EL (cell line): ENCODE results near the gene NUP85.
"Not testable (repeated sequence)": the region's sequence is repeated elsewhere in the genome, so short reads cannot be mapped to it uniquely, and the experiment has no call there.

Experiments
- DNase-seq: peaks from one replicate; pipeline ENCODE4 v3.0.0-alpha.2; 2016

NUP85 gene

DNA sequence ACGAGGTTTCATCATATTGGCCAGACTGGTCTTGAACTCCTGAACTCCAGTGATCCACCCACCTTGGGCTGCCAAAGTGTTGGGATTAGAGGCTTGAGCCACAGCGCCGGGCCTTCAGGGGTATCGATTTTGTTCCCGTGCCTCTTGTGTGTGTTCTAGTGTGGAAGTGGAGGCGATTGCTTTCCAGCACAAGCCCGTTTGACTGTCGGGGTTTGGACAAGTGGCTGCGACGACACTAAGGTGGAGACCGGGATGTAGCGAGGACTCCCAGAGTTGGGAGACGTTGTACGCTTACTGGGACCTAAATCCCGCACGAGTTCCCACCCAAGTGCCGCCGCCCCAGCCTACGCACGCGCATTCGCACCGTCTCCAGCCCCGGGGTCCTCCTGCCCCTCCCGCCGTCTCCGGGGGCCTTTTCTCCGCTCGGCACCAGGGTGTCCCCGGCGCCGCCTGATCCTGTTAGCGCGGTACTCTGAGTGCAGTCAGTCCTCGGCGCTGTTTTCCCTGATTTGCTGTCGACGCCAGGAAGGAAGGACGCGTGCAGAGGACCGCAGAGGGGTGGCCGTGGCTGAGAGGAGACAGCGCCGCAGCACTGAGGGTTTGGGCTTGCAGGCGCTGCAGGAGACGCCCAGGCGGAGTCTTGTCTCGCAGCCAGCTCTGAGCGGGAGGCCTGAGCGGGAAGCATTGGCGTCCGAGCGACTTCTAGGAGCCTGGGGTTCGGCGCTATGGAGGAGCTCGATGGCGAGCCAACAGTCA lies at the start of gene NUP85:
Gene NUP85, plus strand, starts transcription at position 643 of the 756 bp plus-strand sequence. Its CDS starts 83 bp downstream, at position 726.
- peak; percentile 95 for DNase-seq

DNA sequence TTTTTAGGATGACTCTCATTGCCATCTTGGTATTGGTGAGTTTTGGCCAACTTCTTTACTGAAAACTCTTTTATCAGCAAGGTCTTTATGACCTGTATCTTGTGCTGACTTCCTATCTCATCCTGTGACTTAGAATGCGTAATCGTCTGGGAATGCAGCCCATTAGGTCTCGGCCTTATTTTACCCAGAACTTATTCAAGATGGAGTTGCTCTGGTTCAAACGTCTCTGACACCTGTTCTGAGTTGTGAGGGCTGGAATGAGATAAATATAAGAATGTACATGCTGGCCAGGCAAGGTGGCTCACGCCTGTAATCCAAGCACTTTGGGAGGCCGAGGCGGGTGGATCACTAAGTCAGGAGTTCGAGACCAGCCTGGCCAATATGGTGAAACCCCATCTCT lies 47.0 kb upstream of the NUP85 start:
- DNase-seq = peak; percentile 16

GRCh38 chr17:75159196-75160031 lies 46.1 kb upstream of the NUP85 start:
- peak; percentile 67 for DNase-seq

- no peak for DNase-seq
Measured at GRCh38 chr17:75160211-75160610, 45.3 kb upstream of the NUP85 start.

DNA sequence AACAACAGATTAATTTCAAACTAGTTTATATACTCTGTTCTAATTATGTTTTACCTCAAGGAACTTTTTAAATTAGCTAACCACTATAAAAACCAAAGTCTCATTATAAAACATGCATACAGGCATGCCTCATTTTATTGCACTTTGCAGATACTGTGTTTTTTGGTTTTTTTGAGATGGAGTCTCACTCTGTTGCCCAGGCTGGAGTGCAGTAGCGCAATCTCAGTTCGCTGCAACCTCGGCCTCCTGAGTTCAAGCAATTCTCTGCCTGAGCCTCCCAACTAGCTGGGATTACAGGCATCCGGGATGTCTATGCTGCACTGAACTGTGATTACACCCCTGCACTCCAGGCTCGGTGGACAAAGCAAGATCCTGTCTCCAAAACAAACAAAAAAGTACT lies 42.4 kb upstream of the NUP85 start:
- no peak for DNase-seq

GRCh38 chr17:75164606-75165005 lies 40.9 kb upstream of the NUP85 start:
- not testable (repeated sequence) for DNase-seq

DNA sequence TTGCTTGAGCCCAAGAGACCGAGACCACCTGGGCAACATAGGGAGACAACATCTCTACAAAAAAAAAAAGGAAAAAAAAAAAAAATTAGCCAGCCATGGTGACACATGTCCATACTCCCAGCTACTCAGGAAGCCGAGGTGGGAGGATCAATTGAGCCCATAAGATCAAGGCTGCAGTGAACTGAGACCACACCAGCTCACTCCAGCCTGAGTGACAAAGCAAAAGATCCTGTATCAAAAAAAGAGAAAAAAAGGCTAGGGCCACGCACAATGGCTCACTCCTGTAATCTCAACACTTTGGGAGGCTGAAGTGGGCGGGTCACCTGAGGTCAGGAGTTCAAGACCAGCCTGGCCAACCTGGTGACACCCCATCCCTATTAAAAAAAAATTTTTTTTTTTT lies 36.5 kb upstream of the NUP85 start:
- DNase-seq = no peak

GRCh38 chr17:75173526-75173925 lies 32.0 kb upstream of the NUP85 start:
- no peak for DNase-seq

- no peak for DNase-seq
Measured at GRCh38 chr17:75174996-75175395, 30.5 kb upstream of the NUP85 start.

- DNase-seq = no peak
Measured at GRCh38 chr17:75176625-75177024, 28.9 kb upstream of the NUP85 start.

GRCh38 chr17:75178453-75178852 lies 27.0 kb upstream of the NUP85 start:
- no peak for DNase-seq

GRCh38 chr17:75181110-75181509 lies 24.4 kb upstream of the NUP85 start:
- no peak for DNase-seq

DNA sequence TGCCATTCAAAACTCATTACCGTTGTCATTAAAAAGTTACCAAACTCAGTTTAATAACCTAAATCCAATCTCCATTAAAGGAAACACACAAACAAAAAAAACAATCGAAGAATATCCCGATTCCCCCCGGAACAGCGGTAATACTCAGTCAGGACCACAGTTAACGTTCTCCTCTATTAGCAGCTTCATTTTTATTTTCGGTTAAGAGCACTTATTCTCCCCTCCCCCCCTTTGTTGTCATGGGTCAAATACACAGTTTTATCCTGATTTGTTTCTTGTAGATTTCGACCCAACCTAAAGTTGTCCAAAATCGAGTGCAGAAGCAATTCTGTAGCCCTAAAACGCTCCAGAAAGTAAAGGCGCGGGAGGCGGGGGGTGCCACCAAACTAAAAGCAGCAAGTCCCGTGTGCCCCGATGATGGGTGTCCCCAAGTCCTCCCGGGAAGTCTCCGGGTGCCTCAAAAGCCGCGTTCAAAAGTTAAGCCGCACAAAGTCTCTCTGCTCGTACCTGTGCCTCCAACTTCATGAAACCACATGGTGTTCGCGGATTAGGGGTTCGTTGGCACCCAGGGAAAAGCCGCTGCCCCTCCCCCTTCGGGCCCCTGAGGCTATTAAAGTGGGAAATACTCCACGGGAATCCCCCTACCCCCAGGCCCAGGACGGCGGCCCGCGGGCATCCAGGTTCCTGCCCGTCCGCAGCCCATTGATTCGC lies 23.7 kb upstream of the NUP85 start:
- peak; percentile 22 for DNase-seq

GRCh38 chr17:75182319-75182568 lies 23.2 kb upstream of the NUP85 start:
- DNase-seq = no peak

DNA sequence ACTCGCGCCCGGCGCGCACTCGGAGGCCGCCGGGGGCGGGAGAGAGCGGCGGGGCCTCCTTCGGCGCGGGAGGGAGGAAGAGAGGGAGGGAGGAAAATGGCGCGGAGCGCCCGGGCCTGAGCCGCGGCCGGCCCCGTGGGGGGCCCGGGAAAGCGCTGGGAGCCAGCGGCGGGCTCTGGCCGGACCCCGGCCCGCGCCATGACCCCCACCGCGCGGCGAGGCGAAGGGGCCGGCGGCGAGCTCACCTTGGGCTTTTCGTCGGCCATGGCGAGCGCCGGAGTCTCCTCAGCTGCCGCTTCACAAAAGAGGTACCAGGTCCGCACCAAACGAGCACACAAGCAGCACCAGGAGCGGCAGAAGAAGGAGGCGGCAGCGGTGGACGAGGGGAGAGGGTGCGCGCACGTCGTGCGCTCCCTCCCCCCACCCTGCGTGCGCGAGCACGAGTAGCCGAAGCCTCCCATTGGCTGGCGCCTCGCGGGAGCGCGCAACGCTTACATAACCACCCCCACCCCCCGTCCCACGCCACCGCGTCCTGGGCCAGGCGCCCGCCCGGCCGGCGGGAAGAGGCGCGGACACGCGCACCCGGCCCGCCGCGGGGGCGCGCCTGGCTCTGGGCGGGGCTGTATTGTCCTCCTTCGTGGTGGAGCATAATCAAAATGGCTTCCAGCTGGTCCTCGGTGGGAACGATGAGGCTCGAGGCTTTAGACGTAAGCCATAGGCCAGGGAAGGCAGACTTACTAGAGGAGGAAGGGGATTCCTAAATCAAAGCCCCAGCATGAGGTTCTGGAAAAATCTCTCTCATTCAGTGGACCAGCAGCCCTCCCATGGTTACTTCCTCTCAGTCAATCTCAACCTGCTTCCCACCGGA lies 22.7 kb upstream of the NUP85 start, which contains the start of gene SUMO2:
Gene SUMO2, minus strand, starts transcription at position 391 of the 868 bp plus-strand sequence. Its CDS starts 125 bp downstream, at position 266.
- peak; percentile 93 for DNase-seq

DNA sequence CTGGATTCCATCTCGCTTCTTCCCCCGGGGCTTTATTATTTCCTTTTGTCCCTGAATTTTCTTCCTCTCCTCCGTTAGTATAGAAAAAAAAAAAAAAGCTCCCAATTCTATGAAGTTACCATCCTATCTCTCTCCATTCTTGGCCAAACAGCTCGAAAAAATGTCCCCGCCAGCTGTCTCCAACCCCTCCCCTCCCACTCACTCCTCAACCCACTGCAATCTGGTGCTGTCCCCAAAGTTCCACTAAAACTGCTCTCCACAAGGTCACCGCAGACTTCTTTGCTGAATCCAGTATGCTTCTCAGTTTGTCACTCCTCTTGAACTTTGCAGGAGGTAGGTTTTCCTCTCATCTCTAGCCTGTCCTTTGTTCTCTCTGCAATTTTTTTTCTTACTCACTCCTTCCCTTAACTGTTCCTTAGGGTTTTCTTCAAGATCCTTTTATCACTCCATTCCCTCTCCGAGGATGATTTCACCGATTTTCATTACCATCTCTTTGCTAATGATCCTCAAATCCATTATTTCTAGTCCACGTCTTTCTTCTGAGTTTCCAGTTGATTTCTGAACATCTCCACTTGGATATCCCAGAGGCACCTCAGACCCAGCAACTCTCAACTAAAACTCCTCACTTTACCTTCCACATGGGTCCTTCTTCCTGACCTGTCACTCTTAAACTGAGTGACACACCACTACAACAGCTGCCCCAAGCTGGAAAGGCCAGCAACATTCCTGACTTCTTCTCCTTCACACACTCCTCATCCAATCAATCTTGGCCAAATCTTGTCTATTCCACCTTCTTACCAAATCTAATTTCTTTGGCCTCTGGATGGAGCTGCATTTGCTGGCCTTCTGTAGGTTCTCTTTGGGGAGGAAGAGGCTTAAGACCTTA lies 21.2 kb upstream of the NUP85 start:
- no peak for DNase-seq

DNA sequence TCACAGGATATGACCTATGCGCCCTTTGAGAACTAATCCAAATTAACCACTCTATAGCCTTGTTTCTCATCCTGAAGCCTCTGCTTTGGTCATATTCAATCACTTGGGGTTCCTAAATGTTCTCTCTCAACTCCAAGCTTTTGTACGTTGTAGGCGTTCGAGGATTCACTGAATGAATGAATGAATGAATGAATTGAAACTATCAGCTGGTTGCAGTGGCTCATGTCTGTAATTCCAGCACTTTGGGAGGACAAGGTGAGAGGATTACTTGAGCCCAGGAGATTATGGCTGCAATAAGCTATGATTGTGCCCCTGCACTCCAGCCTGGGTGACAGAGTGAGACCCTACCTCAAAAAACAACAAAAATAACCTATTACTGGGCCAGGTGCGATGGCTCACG lies 16.9 kb upstream of the NUP85 start:
- DNase-seq = no peak

GRCh38 chr17:75191584-75191983 lies 13.9 kb upstream of the NUP85 start:
- DNase-seq = peak; percentile 38

DNA sequence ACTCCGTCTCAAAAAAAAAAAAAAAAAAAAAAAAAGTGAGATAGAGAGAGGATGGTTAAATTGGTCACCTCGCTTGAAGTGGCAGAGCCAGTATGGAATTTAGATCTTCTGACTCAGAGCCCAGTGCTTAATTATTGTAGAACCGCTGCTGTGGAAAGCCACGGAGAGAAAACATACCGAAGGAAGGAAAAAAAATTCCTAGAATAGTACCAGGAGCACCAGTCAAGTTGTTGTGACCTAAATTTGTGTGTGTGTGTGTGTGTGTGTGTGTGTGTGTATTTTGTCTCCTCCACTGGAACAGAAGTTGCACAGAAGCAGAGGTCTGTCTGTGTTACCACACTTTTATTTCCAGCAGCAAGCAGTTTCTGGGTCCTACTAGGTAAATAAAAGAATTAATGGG lies 10.6 kb upstream of the NUP85 start:
- peak; percentile 47 for DNase-seq

GRCh38 chr17:75199886-75200618 lies 5.4 kb upstream of the NUP85 start:
- DNase-seq = no peak

DNA sequence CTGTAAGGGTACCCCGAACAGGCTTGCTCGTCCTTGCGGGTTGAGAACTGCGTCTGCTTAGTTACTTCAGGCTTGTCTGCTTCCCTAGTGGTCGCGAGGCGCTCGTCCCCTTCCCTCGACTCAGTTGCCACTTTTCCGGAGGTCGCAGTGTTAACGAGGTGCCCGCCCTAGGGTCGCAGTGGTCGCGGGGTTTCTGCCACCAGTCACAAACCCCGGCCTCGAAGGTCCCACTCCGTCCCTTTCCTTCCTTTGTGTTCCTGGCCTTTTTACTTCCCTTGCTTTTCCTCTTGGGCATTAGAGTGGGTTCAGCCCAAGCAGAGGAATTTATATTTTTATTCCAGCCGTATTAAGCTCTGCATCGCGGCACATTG lies 299 bp downstream of the NUP85 start:
- no peak for DNase-seq
